HFF-Myc (cell line): ENCODE data around the gene SEC24D.

Experiments
- DNase-seq: peaks from one replicate; pipeline ENCODE4 v3.0.0-alpha.2; 2011; ENCODE audit warnings: low read depth; ENCODE audit errors: extremely low read depth
- H3K4me3 ChIP-seq: replicated peaks from 2 replicates; pipeline ENCODE4 v1.5.1; 2011; ENCODE audit warnings: low read depth, mild to moderate bottlenecking, control low read depth, low read length
- TF ChIP-seq, protein P1 (sequence below): IDR thresholded peaks from 2 replicates; pipeline ENCODE4 v1.5.1; 2012; ENCODE audit warnings: mild to moderate bottlenecking, low read depth, low read length, control low read depth; ENCODE audit errors: missing control alignments

The SEC24D gene

DNA sequence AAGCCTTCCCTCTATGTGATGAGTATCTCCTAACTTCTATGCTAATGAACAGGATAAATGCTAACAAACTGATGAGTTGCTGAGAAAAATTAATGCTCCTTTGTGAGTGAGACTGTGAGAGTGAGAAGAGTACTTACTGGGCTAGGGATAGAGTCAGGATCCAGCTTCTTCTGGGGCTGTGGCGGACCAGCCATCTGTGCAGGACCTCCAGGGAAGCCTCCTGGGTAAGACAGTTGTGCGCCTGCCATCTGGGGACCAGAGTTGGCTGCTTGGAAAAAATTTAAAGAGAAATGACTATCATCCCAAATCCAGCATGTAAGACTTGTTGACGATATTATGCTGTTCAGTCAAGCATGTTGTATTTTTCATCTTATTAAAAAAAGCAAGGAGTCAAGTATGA lies 21.0 kb downstream of the SEC24D start:
- H3K4me3 ChIP-seq = no peak overlapping the region
- TF ChIP-seq, protein P1, sequence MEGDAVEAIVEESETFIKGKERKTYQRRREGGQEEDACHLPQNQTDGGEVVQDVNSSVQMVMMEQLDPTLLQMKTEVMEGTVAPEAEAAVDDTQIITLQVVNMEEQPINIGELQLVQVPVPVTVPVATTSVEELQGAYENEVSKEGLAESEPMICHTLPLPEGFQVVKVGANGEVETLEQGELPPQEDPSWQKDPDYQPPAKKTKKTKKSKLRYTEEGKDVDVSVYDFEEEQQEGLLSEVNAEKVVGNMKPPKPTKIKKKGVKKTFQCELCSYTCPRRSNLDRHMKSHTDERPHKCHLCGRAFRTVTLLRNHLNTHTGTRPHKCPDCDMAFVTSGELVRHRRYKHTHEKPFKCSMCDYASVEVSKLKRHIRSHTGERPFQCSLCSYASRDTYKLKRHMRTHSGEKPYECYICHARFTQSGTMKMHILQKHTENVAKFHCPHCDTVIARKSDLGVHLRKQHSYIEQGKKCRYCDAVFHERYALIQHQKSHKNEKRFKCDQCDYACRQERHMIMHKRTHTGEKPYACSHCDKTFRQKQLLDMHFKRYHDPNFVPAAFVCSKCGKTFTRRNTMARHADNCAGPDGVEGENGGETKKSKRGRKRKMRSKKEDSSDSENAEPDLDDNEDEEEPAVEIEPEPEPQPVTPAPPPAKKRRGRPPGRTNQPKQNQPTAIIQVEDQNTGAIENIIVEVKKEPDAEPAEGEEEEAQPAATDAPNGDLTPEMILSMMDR = no peak
- no peak for DNase-seq

DNA sequence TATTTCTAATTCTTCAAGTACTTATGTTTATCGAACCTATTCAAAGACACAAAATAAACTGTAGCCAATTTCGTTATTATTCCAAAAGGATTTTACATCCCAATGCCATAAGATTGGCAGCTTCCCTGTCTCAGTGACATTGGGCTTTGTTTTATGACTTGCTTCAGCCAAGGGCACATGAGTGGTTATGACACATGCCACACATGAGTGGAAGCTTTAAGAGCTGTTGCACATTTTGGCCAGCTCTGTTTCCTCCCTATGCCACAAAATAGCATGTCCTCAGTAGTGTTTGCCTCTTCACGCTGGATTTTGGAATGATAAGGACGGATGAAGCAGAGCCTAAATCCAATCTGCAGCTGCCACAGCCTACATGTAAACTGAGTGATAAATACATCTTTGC lies 21.9 kb downstream of the SEC24D start:
- TF ChIP-seq, protein P1 = no peak
- no peak for DNase-seq
- no peak overlapping the region for H3K4me3 ChIP-seq

- TF ChIP-seq, protein P1 = no peak
- no peak overlapping the region for H3K4me3 ChIP-seq
- no peak for DNase-seq
Measured at GRCh38 chr4:118813561-118813960, 22.4 kb downstream of the SEC24D start.

- no peak overlapping the region for H3K4me3 ChIP-seq
- TF ChIP-seq, protein P1 = no peak
- no peak for DNase-seq
Measured at GRCh38 chr4:118811832-118812231, 24.1 kb downstream of the SEC24D start.

DNA sequence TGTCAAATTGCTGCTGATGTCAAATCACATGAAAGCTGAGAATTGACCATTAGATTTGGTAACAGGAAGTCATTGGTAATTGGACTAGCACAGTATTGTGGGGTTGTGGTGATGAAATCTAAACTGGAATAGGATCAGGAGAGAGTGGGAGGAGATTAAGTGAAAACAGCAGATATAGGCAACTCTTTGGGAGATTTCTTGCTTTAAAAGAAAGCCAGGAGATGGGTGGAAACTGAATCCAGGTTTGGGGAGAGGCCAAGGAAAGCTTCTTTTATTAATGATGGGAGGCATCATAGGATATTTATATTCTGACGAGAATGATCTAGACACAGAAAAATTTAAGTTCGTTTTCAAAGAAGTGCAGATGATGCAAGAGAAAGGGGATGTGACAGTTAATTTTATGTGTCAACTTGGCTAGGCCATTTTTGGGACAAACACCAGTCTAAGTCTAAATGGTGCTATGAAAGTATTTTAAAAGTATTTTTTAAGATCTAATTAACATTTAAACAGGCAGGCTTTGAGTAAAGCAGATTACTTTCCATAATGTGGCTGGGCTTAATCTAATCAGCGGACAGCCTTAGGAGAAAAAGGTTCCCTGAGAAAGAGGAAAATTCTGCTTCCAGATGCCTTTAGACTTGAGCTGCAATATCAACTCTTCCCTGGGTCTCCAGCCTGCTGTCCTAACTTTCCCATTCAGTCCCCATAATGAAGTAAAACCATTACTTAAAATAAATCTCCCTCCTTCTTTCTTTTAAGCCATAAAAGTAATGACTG lies 24.7 kb downstream of the SEC24D start:
- DNase-seq = no peak
- H3K4me3 ChIP-seq = no peak overlapping the region
- TF ChIP-seq, protein P1 = no peak

DNA sequence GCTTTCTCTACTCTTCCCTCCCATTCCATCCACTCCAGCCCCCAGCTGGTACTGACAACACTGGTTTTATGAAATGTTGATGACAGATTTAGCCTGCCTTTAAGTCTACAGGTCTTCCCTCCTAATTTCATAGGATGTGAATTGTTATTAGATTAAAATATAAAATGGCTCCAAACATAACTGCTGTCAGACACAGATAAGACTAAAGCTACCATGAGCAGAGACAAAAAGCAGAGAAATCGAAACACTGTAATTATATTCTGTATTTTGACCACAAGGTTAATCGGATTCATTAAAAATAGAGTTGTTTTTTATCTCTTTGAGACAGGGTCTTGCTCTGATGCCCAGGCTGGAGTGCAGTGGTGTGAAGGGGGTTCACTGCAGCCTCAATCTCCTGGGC lies 28.3 kb downstream of the SEC24D start:
- TF ChIP-seq, protein P1 = no peak
- no peak overlapping the region for H3K4me3 ChIP-seq
- no peak for DNase-seq

DNA sequence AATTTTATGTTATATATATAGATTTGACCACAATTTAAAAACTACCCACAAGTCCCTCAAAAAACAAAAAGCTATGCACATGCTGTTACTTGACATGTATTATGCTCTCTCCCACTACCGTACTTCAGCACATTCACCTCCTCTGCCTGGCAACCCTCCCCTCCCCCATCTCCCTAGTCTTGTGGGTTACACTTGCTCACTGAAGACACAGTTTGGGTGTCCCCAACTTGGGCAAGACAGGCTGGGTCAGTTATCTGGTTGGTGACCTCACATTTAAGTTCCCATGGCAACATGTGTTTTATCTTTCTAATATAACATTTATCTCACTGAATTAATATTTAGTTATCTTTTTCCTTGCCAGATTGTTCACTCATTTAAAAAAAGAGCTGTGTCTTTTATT lies 32.7 kb downstream of the SEC24D start:
- DNase-seq = no peak
- TF ChIP-seq, protein P1 = no peak
- no peak overlapping the region for H3K4me3 ChIP-seq
